Muscle of leg (tissue), 16 donors: ENCODE results near the gene TRIM49D1. TPM values are rescaled to one million over a fixed set of nuclear protein-coding genes. Genes with fewer than 3 reads are reported as not detected.
"Not testable (repeated sequence)": the region's sequence is repeated elsewhere in the genome, so short reads cannot be mapped to it uniquely, and the experiment has no call there.

Experiments
- DNase-seq: peaks from one replicate; pipeline ENCODE4 v3.0.0; 2013
- H3K27ac ChIP-seq: one replicate; pipeline ENCODE4 v1.5.1; 2013; ENCODE audit warnings: mild to moderate bottlenecking, low read length, control low read depth
- H3K27me3 ChIP-seq: one replicate; pipeline ENCODE4 v1.6.1; 2013; ENCODE audit warnings: low read length; ENCODE audit not compliant: control insufficient read depth, insufficient read depth
- H3K36me3 ChIP-seq: one replicate; pipeline ENCODE4 v1.6.1; 2013; ENCODE audit warnings: low read length; ENCODE audit not compliant: control insufficient read depth, insufficient read depth
- H3K4me1 ChIP-seq: one replicate; pipeline ENCODE4 v1.6.1; 2013; ENCODE audit warnings: low read length; ENCODE audit not compliant: control insufficient read depth, insufficient read depth
- H3K4me3 ChIP-seq: one replicate; pipeline ENCODE4 v1.5.1; 2013; ENCODE audit warnings: low read length, control low read depth
- H3K9me3 ChIP-seq: replicated peaks from 2 replicates; pipeline ENCODE4 v1.6.1; 2013; ENCODE audit warnings: low read depth, low read length; ENCODE audit not compliant: control insufficient read depth
- WGBS: methylation state at CpG from one replicate; pipeline ENCODE4 v1.1.5; 2013; ENCODE audit warnings: missing lambda C conversion rate; ENCODE audit not compliant: insufficient coverage; 5-methylcytosine and 5-hydroxymethylcytosine counted together
- long read RNA-seq, 11 donors: transcript quantifications; one replicate each; lab custom pipeline, GENCODE V29; 2026
- polyA plus RNA-seq, 8 donors: library from polyadenylated mRNA; unstranded; fragments of 120-200 nt; gene quantifications; one replicate each; pipeline versions ENCODE4 v1.2.1 to v1.2.3, GENCODE V29; 2013; ENCODE audit warnings: inconsistent platforms in 1 of 8, low replicate concordance in 1 of 8; ENCODE audit not compliant: insufficient read length in 8 of 8, insufficient read depth in 1 of 8
- total RNA-seq: library from RNA; stranded (reverse); fragments of 120-200 nt; gene quantifications from one replicate; pipeline ENCODE4 v1.2.4, GENCODE V29; 2013

TRIM49D1 gene, protein sequence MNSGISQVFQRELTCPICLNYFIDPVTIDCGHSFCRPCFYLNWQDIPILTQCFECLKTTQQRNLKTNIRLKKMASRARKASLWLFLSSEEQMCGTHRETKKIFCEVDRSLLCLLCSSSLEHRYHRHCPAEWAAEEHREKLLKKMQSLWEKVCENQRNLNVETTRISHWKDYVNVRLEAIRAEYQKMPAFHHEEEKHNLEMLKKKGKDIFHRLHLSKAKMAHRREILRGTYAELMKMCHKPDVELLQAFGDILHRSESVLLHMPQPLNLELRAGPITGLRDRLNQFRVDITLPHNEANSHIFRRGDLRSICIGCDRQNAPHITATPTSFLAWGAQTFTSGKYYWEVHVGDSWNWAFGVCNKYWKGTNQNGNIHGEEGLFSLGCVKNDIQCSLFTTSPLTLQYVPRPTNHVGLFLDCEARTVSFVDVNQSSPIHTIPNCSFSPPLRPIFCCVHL
- total RNA-seq (not detected), polyA plus RNA-seq (under 1 TPM in 1 of 8 donors, not detected in 7; 0.12 TPM)
- long read RNA-seq, donor 1 = 0 reads
- long read RNA-seq, donor 2 = 0 reads
- long read RNA-seq, donor 3 = 0 reads
- long read RNA-seq, donor 4 = 0 reads
- long read RNA-seq, donor 5 = 0 reads
- long read RNA-seq, donor 6 = 0 reads
- long read RNA-seq, donor 7 = 0 reads
- long read RNA-seq, donor 8 = 0 reads
- long read RNA-seq, donor 9 = 0 reads
- long read RNA-seq, donor 10 = 0 reads
- long read RNA-seq, donor 11 = 0 reads

GRCh38 chr11:89922195-89922660 lies at the start of gene TRIM49D1:
TSS of gene TRIM49D1 (minus strand) at chr11:89922245. CDS start at chr11:89917710, 4,535 bp downstream.
- Histone ChIP-seq H3K4me1 (no peaks in the 10 kb centered on the region), H3K36me3 (no peaks in the 10 kb centered on the region), H3K27ac (no peak within 1 kb of the TSS), H3K9me3 (no peaks in the 10 kb centered on the region), H3K27me3 (no peaks in the 10 kb centered on the region), H3K4me3 (no peak within 1 kb of the TSS)
- no peak for DNase-seq
- WGBS = no CpG with 5 or more reads among the region's 3 CpGs

GRCh38 chr11:89965737-89966136 lies 43.7 kb upstream of the TRIM49D1 start, which contains the start of gene TRIM64:
TSS of gene TRIM64 (plus strand) at chr11:89966037. CDS start at chr11:89968504, 2,467 bp downstream.
- H3K9me3 ChIP-seq, H3K27ac ChIP-seq, H3K27me3 ChIP-seq, H3K4me1 ChIP-seq, DNase-seq, H3K36me3 ChIP-seq, H3K4me3 ChIP-seq: not testable (repeated sequence)
- WGBS = no CpG with 5 or more reads among the region's 4 CpGs

GRCh38 chr11:89960833-89961232 lies 38.8 kb upstream of the TRIM49D1 start:
- H3K36me3 ChIP-seq, H3K27me3 ChIP-seq, H3K4me3 ChIP-seq, H3K9me3 ChIP-seq, H3K4me1 ChIP-seq, DNase-seq, H3K27ac ChIP-seq: not testable (repeated sequence)
- no CpG with 5 or more reads among the region's 6 CpGs for WGBS

DNA sequence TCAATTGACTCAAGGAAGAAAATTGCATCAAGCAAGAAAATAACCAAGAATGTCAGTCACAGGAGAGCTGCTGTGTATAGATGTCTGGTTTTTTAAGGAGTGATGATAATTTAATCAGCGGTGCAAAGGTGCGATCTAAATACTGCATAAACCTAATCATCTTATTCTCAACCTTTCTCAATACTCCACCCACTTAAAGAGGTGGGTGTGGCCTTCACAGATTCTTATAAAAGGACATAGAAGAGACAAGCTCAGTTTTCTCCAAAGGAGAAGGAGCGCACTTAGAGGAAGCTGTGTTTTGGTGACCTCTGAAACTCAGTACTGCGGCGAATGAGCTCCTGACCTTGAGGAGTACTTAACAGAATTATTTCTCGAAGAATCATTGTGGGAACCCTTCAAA lies 1.7 kb upstream of the TRIM49D1 start, which contains the start of gene TRIM49D2:
Gene TRIM49D2, plus strand, starts transcription at position 301 of the 400 bp plus-strand sequence. CDS start 2,698 bp downstream, outside the sequence.
- H3K27me3 ChIP-seq, H3K27ac ChIP-seq, H3K4me1 ChIP-seq, DNase-seq, H3K4me3 ChIP-seq, H3K9me3 ChIP-seq, H3K36me3 ChIP-seq: not testable (repeated sequence)
- no CpG with 5 or more reads among the region's 6 CpGs for WGBS

DNA sequence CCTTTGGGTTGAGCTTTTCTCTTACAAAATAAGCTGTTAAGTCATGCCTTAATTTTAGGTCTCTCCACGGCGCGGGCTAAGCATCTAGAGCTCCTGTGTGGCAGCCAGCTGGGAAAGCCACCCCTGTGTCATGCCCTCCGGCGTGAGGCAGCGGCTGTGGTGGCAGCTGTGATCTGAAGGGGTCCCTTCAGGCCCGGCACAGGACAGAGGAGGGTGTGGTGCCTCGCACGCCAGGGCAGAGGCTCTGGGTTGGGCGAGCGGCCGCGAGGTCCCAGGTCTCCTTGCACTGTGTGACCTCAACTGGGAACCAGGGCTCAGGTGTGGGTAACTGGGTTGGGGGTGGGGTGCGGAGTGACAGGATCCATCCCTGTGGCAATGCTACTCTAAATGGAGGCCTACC lies 21.2 kb downstream of the TRIM49D1 start:
- H3K4me3 ChIP-seq, H3K9me3 ChIP-seq, H3K36me3 ChIP-seq, H3K27me3 ChIP-seq, H3K27ac ChIP-seq, H3K4me1 ChIP-seq, DNase-seq: not testable (repeated sequence)
- no CpG with 5 or more reads among the region's 14 CpGs for WGBS

DNA sequence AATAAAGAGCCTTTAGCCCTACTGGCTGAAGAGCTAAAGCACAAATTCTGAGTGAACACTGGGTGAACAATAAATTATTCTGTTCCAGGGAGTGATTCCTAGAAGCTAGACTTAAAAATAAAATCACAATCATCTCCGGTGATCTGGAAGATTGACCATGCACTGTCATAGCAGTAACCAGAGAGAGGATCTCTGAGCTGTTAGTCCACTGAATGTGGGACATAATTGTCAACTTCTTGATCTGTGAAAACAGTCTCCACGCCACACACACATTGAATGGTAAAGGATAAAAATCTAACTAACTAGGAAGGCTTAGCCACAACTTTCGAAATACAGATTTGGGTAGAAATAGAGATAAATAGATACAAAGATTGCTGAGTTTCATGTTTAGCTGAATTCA lies 28.8 kb downstream of the TRIM49D1 start:
- DNase-seq, H3K27me3 ChIP-seq, H3K4me3 ChIP-seq, H3K9me3 ChIP-seq, H3K4me1 ChIP-seq, H3K27ac ChIP-seq, H3K36me3 ChIP-seq: not testable (repeated sequence)
- WGBS = no CpG with 5 or more reads among the region's 3 CpGs

GRCh38 chr11:89877511-89877910 lies 44.5 kb downstream of the TRIM49D1 start:
- WGBS = no CpG with 5 or more reads among the region's 6 CpGs
- DNase-seq, H3K4me3 ChIP-seq, H3K36me3 ChIP-seq, H3K27ac ChIP-seq, H3K9me3 ChIP-seq, H3K4me1 ChIP-seq, H3K27me3 ChIP-seq: not testable (repeated sequence)

GRCh38 chr11:89872588-89872987 lies 49.5 kb downstream of the TRIM49D1 start:
- WGBS = no CpG with 5 or more reads among the region's 2 CpGs

GRCh38 chr11:89865223-89865622 lies 56.8 kb downstream of the TRIM49D1 start:
- not testable (repeated sequence) for H3K9me3 ChIP-seq, H3K36me3 ChIP-seq, H3K4me1 ChIP-seq, H3K27ac ChIP-seq, H3K27me3 ChIP-seq, DNase-seq, H3K4me3 ChIP-seq
- no CpG with 5 or more reads among the region's 35 CpGs for WGBS

More at GRCh38 chr11:89872588-89872987, 49.5 kb downstream of the TRIM49D1 start:
- not testable (repeated sequence) for DNase-seq, H3K27me3 ChIP-seq, H3K9me3 ChIP-seq, H3K4me1 ChIP-seq, H3K27ac ChIP-seq, H3K4me3 ChIP-seq, H3K36me3 ChIP-seq
